Mesodermal cell (in vitro differentiated cells): Measurements from ENCODE around the gene ANO4.
"Not testable (repeated sequence)": the region's sequence is repeated elsewhere in the genome, so short reads cannot be mapped to it uniquely, and the experiment has no call there.

ENCODE experiments used
- H3K27ac ChIP-seq: 2 replicates; pipeline ENCODE4 v1.7.0; 2013; ENCODE audit warnings: mild to moderate bottlenecking, low read depth, low read length, moderate library complexity; ENCODE audit not compliant: severe bottlenecking
- H3K36me3 ChIP-seq: 2 replicates; pipeline ENCODE4 v1.7.1; 2013; ENCODE audit warnings: mild to moderate bottlenecking, low read length, moderate library complexity; ENCODE audit not compliant: control insufficient read depth, insufficient read depth
- H3K4me1 ChIP-seq: one replicate; pipeline ENCODE4 v1.7.1; 2013; ENCODE audit warnings: mild to moderate bottlenecking, low read length; ENCODE audit not compliant: insufficient read depth, control insufficient read depth, poor library complexity, severe bottlenecking
- H3K4me3 ChIP-seq: 2 replicates; pipeline ENCODE4 v1.7.0; 2013; ENCODE audit warnings: low read length, control low read depth, mild to moderate bottlenecking; ENCODE audit not compliant: insufficient read depth, poor library complexity, severe bottlenecking; ENCODE audit errors: extremely low read depth
- H3K9me3 ChIP-seq: 2 replicates; pipeline ENCODE4 v1.7.1; 2013; ENCODE audit warnings: mild to moderate bottlenecking, low read length, moderate library complexity; ENCODE audit not compliant: control insufficient read depth
- WGBS, 2 experiments: methylation state at CpG; one replicate each; pipeline ENCODE4 v1.1.5; 2013; ENCODE audit warnings: missing lambda C conversion rate in 2 of 2; ENCODE audit not compliant: insufficient coverage in 2 of 2; 5-methylcytosine and 5-hydroxymethylcytosine counted together

Gene ANO4

DNA sequence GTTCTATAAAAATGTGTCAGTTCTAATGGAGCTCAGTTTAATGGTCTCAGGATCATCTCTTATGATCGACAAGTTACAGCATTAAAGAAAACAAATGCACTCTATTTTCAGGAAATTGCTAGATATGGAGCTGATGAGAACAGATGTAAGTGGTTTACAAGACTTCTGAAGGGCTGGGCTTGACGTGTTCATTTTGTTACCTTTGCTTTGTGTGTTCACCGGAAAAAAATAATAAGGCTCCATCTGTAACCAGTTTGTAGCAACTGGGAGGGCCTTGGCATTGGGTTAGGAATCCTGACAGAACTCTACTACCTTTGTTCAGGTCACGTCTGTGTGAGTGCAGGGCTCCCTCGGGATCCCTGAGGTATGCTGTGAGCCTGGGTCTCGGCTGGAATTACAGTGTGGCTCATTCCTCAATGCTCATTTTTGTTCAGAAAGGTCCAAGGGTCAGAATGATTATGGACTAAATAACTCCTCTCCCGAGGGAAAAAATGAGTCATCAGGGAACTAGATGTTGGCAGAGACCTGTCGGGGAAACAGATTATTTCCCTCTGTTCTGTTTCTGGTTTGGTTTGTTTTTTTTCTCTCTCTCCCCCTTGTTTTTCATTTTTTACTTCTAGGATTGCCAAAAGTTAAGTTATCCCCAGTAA, 257.4 kb downstream of the ANO4 start:
- H3K9me3 ChIP-seq, result no peaks in the 10 kb centered on the region
- H3K4me1 ChIP-seq, result peaks cover 8% of the 10 kb centered on the region
- H3K36me3 ChIP-seq, result peaks cover 28% of the 10 kb centered on the region
- 86 to 90% methylated on average over 3 to 4 of the region's 8 CpGs for WGBS, 2 experiments
- H3K27ac ChIP-seq, result peak overlapping the region; percentile 89
- H3K4me3 ChIP-seq, result no peak overlapping the region

GRCh38 chr12:101053203-101053602, 258.6 kb downstream of the ANO4 start:
- Histone ChIP-seq H3K9me3 (no peaks in the 10 kb centered on the region), H3K27ac (no peak overlapping the region), H3K36me3 (peaks cover 24% of the 10 kb centered on the region), H3K4me3 (no peak overlapping the region), H3K4me1 (peaks cover 8% of the 10 kb centered on the region)

DNA sequence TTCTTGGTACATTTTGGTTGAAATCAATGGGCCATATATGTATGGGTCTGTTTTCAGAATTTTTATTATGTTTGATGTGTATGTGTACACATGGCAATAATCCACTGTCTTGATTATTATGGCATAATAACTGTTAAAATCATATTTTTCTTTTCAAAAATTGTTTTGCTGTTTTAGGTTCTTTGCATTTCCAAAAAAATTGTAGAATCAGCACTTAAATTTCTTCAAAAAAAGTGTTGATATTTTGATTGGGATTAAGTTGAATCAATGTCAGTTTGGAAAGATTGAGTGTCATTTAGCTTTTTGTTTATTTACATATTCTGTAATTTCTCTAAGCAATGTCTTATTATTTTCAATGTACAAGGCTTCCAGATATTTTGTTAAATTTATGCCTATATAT, 261.4 kb downstream of the ANO4 start:
- Histone ChIP-seq H3K4me1 (peaks cover 8% of the 10 kb centered on the region), H3K9me3 (no peaks in the 10 kb centered on the region), H3K27ac (no peak overlapping the region), H3K4me3 (no peak overlapping the region), H3K36me3 (peaks cover 12% of the 10 kb centered on the region)

DNA sequence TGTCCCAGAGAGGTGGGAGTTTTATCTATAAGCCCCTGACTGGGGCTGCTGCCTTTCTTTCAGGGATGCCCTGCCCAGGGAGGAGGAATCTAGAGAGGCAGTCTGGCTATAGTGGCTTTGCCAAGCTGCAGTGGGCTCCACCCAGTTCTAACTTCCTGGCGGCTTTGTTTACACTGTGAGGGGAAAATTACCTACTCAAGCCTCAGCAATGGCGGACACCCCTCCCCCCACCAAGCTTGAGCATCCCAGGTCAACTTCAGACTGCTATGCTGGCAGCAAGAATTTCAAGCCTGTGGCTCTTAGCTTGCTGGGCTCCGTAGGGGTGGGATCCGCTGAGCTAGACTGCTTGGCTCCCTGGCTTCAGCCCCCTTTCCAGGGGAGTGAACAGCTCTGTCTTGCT, 267.9 kb downstream of the ANO4 start:
- H3K9me3 ChIP-seq, H3K36me3 ChIP-seq, H3K27ac ChIP-seq, H3K4me1 ChIP-seq, H3K4me3 ChIP-seq: not testable (repeated sequence)
- 79 to 92% methylated on average over 2 of the region's 4 CpGs for WGBS, 2 experiments

- no peaks in the 10 kb centered on the region for H3K4me1 ChIP-seq
- WGBS, 2 experiments, result 100% methylated on average over 1 to 2 of the region's 5 CpGs
- H3K27ac ChIP-seq, result no peak overlapping the region
- peaks cover 9% of the 10 kb centered on the region for H3K36me3 ChIP-seq
- H3K9me3 ChIP-seq, result no peaks in the 10 kb centered on the region
- no peak overlapping the region for H3K4me3 ChIP-seq
Observed at GRCh38 chr12:101064721-101065120, 270.1 kb downstream of the ANO4 start.

GRCh38 chr12:101066489-101066888, 271.9 kb downstream of the ANO4 start:
- WGBS, 2 experiments, result 86 to 99% methylated on average over 6 of the region's 7 CpGs
- Histone ChIP-seq H3K36me3 (peaks cover 5% of the 10 kb centered on the region), H3K4me3 (no peak overlapping the region), H3K9me3 (no peaks in the 10 kb centered on the region), H3K27ac (no peak overlapping the region), H3K4me1 (no peaks in the 10 kb centered on the region)

- Histone ChIP-seq H3K9me3 (no peaks in the 10 kb centered on the region), H3K27ac (no peak overlapping the region)
- 89 to 100% methylated on average over 1 of the region's 3 CpGs for WGBS, 2 experiments
Observed at GRCh38 chr12:101068402-101068801, 273.8 kb downstream of the ANO4 start.

GRCh38 chr12:101068836-101069235, 274.3 kb downstream of the ANO4 start:
- H3K4me1 ChIP-seq, result no peaks in the 10 kb centered on the region
- WGBS, 2 experiments, result 85 to 89% methylated on average over 1 to 4 of the region's 4 CpGs
- no peak overlapping the region for H3K27ac ChIP-seq
- no peaks in the 10 kb centered on the region for H3K9me3 ChIP-seq
- no peak overlapping the region for H3K4me3 ChIP-seq
- H3K36me3 ChIP-seq, result peaks cover 10% of the 10 kb centered on the region

More at GRCh38 chr12:101068402-101068801, 273.8 kb downstream of the ANO4 start:
- Histone ChIP-seq H3K4me1 (no peaks in the 10 kb centered on the region), H3K4me3 (no peak overlapping the region), H3K36me3 (peaks cover 10% of the 10 kb centered on the region)

DNA sequence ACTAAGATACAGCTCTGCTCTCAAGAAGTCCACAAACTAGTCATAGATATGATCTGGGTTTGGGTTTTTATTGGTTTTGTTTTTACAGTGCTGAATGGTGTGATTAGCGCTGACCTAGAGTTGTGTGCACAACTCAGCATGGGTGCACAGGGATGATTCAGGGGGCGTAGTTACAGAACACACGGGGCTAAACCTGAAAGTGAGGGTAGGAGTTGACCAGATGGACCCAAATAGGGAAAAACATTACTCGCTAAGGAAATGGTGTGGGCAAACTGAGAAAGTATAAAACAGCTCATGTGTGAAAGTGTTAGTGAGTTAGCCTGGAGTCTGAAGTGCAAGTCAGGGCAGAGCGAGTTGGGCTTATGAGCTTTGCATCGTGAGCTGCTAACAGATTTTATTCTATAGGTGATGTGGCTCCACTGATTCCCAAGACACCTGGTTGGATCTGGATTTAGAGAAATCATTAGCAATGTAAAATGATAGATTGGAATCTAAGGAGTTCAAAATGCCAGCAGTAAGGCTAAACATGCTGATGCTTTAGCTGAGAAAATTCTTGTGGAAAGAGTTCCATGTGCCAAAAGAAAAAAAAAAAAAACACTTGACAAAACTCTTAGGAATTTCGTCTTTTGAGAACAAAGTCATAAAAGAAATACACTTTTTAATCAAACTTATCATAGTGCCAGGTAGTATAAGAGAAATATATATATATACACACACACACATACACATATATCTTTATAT, 280.5 kb downstream of the ANO4 start:
- WGBS, 2 experiments, result 91 to 92% methylated on average over 6 of the region's 7 CpGs
- Histone ChIP-seq H3K27ac (no peak overlapping the region), H3K4me3 (no peak overlapping the region), H3K4me1 (peaks cover 2% of the 10 kb centered on the region), H3K9me3 (no peaks in the 10 kb centered on the region), H3K36me3 (peaks cover 13% of the 10 kb centered on the region)

DNA sequence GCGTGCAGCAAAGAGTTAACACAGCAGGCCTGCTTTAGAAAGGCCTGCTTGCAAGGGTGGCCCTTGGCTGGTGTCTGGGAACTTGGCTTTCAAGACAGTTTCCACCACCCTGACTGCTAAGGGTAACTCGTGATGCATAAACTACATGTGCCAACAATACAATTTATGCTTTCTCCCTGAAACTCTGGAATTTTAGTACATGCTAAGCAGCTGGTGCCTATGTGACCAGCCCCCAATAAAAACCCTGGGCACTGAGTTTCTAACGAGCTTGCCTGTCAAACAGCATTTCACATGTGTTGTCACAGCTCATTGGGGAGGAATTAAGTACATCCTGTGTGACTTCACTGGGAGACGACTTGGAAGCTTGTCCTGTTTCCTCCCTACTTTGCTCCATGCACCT, 282.3 kb downstream of the ANO4 start:
- Histone ChIP-seq H3K4me1 (peaks cover 2% of the 10 kb centered on the region), H3K4me3 (no peak overlapping the region), H3K9me3 (no peaks in the 10 kb centered on the region), H3K27ac (no peak overlapping the region), H3K36me3 (peaks cover 25% of the 10 kb centered on the region)
- 53 to 64% methylated on average over 3 of the region's 4 CpGs for WGBS, 2 experiments

DNA sequence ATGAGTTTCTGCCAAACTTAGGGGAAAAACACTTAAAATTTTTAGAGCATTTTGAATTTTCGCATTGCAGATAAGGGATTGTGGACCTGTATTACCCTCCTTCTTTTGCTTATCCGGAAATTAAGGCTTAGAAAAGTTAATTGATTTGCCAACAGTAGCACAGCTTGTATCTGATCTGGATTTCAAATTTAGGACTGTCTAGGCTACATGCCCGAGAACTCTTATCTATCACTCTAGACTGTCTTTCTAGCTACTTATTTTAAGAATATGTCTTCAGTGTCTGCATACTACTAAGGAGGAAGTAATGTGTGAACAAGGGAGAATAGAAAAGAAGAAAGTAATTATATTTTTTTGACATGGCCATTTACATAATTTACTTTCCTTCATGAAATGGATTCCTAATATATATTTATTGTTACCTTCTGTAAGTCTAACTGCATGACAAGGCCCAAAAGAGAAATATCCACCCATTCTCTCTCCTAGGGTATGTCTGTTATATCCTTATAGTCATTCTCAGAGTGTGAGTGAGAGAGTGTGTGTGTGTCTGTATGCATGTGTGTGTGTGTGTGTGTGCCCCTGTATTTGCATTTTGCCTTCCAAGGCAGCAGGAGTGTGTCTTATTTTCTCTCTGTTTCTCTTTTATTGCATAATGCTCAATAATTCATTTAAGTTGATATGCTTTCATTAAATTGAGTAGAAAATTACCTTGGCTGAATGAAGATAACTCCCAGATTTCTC, 283.4 kb downstream of the ANO4 start:
- no peak overlapping the region for H3K27ac ChIP-seq
- no peak overlapping the region for H3K4me3 ChIP-seq
- H3K4me1 ChIP-seq, result peaks cover 2% of the 10 kb centered on the region
- 75 to 100% methylated on average over 1 to 2 of the region's 3 CpGs for WGBS, 2 experiments
- H3K9me3 ChIP-seq, result no peaks in the 10 kb centered on the region
- H3K36me3 ChIP-seq, result peaks cover 22% of the 10 kb centered on the region
